Fibroblast of lung (primary cell): ENCODE measurements around the gene SORL1. TPM values are rescaled to one million over a fixed set of nuclear protein-coding genes. Genes with fewer than 3 reads are reported as not detected.
"Not testable (repeated sequence)": the region's sequence is repeated elsewhere in the genome, so short reads cannot be mapped to it uniquely, and the experiment has no call there.

ENCODE experiments used
- DNase-seq, 2 donors: peaks; one replicate each; pipeline versions ENCODE4 v3.0.0 to v3.0.0-alpha.2; 2010; ENCODE audit warnings: low read depth in 2 of 2
- H2AFZ ChIP-seq: 2 replicates; pipeline ENCODE4 v1.5.1; 2012; ENCODE audit warnings: low read length, control low read depth, inconsistent platforms
- H3K27ac ChIP-seq: 2 replicates; pipeline ENCODE4 v1.5.1; 2011; ENCODE audit warnings: low read length, control low read depth; ENCODE audit not compliant: insufficient read depth
- H3K27me3 ChIP-seq: 2 replicates; pipeline ENCODE4 v1.5.1; 2011; ENCODE audit warnings: mild to moderate bottlenecking, low read length; ENCODE audit not compliant: control insufficient read depth, insufficient read depth
- H3K36me3 ChIP-seq: 2 replicates; pipeline ENCODE4 v1.5.1; 2011; ENCODE audit warnings: low read length; ENCODE audit not compliant: control insufficient read depth, insufficient read depth
- H3K4me1 ChIP-seq: 2 replicates; pipeline ENCODE4 v1.5.1; 2011; ENCODE audit warnings: low read length; ENCODE audit not compliant: control insufficient read depth, insufficient read depth; ENCODE audit errors: extremely low read depth
- H3K4me2 ChIP-seq: 2 replicates; pipeline ENCODE4 v1.5.1; 2011; ENCODE audit warnings: low read length, control low read depth; ENCODE audit not compliant: insufficient read depth; ENCODE audit errors: extremely low read depth
- H3K4me3 ChIP-seq, 4 experiments: fragments of 200-600 bp in 1 of 4; sonication (generic) in 1 of 4; replicated peaks in 1 of 4; 2 replicates each; pipeline ENCODE4 v1.5.1; 2011 to 2016; ENCODE audit warnings: low read length in 4 of 4, low read depth in 3 of 4, mild to moderate bottlenecking in 3 of 4, control low read depth in 2 of 4, inconsistent platforms in 1 of 4, mixed read lengths in 1 of 4; ENCODE audit not compliant: insufficient read depth in 1 of 4; ENCODE audit errors: control extremely low read depth in 1 of 4
- H3K79me2 ChIP-seq: 2 replicates; pipeline ENCODE4 v1.5.1; 2012; ENCODE audit warnings: mild to moderate bottlenecking, low read length, inconsistent platforms; ENCODE audit not compliant: control insufficient read depth, insufficient read depth
- H3K9ac ChIP-seq: 2 replicates; pipeline ENCODE4 v1.5.1; 2011; ENCODE audit warnings: mild to moderate bottlenecking, low read length, control low read depth; ENCODE audit not compliant: insufficient read depth
- H3K9me3 ChIP-seq: 2 replicates; pipeline ENCODE4 v1.5.1; 2012; ENCODE audit warnings: low read depth, low read length; ENCODE audit not compliant: control insufficient read depth, insufficient read depth
- H4K20me1 ChIP-seq: 2 replicates; pipeline ENCODE4 v1.5.1; 2011; ENCODE audit warnings: low read length; ENCODE audit not compliant: control insufficient read depth, insufficient read depth; ENCODE audit errors: extremely low read depth
- EZH2 ChIP-seq: IDR thresholded peaks from 2 replicates; pipeline ENCODE4 v1.5.1; 2012; ENCODE audit warnings: low read length, control low read depth, mild to moderate bottlenecking; ENCODE audit errors: missing control alignments
- polyA plus RNA-seq, 2 donors: library from polyadenylated mRNA; depleted of rRNA in 1 of 2; stranded (reverse) in 1 of 2; unstranded in 1 of 2; fragments of >200 nt; gene quantifications; 2 replicates each; pipeline ENCODE4 v1.2.1, GENCODE V29; 2011 to 2012; ENCODE audit warnings: missing spikeins in 1 of 2
- total RNA-seq: library from RNA; depleted of rRNA; stranded (reverse); fragments of >200 nt; gene quantifications from 2 replicates; pipeline ENCODE4 v1.2.1, GENCODE V29; 2014
- TF ChIP-seq, protein P1 (sequence below), 2 donors: IDR thresholded peaks in 1 of 2; conservative IDR thresholded peaks in 1 of 2; 1 replicate in 1 of 2; 2 replicates in 1 of 2; pipeline ENCODE4 v1.5.1; 2011 to 2012; ENCODE audit warnings: low read length in 2 of 2, control low read depth in 1 of 2, inconsistent platforms in 1 of 2, low read depth in 1 of 2, mild to moderate bottlenecking in 1 of 2

Gene SORL1
- total and polyA plus RNA-seq, 2 donors (not counting 1 experiment from before 2014, with no cell fraction given), result 0.58 to 10.9 TPM

- Histone ChIP-seq H3K4me3 (no peak overlapping the region), H3K27ac (no peak overlapping the region), H3K4me1 (no peaks in the 10 kb centered on the region), H3K27me3 (no peaks in the 10 kb centered on the region), H3K4me2 (no peak overlapping the region), H3K9ac (no peak overlapping the region), H2AFZ (no peak overlapping the region), H3K36me3 (no peaks in the 10 kb centered on the region), H3K79me2 (no peaks in the 10 kb centered on the region), H4K20me1 (no peaks in the 10 kb centered on the region), H3K9me3 (no peaks in the 10 kb centered on the region)
- no peak for DNase-seq
- TF ChIP-seq EZH2, result no peak
- TF ChIP-seq, protein P1, sequence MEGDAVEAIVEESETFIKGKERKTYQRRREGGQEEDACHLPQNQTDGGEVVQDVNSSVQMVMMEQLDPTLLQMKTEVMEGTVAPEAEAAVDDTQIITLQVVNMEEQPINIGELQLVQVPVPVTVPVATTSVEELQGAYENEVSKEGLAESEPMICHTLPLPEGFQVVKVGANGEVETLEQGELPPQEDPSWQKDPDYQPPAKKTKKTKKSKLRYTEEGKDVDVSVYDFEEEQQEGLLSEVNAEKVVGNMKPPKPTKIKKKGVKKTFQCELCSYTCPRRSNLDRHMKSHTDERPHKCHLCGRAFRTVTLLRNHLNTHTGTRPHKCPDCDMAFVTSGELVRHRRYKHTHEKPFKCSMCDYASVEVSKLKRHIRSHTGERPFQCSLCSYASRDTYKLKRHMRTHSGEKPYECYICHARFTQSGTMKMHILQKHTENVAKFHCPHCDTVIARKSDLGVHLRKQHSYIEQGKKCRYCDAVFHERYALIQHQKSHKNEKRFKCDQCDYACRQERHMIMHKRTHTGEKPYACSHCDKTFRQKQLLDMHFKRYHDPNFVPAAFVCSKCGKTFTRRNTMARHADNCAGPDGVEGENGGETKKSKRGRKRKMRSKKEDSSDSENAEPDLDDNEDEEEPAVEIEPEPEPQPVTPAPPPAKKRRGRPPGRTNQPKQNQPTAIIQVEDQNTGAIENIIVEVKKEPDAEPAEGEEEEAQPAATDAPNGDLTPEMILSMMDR (conservative IDR thresholded peaks at IDR 0.05 in 1 of 2, IDR thresholded peaks at IDR 0.05 in 1 of 2; ENCODE audit: low read depth in 1 of 2, low read length in 2 of 2), result no peak
Measured at GRCh38 chr11:121500717-121501116, 48.6 kb downstream of the SORL1 start.

DNA sequence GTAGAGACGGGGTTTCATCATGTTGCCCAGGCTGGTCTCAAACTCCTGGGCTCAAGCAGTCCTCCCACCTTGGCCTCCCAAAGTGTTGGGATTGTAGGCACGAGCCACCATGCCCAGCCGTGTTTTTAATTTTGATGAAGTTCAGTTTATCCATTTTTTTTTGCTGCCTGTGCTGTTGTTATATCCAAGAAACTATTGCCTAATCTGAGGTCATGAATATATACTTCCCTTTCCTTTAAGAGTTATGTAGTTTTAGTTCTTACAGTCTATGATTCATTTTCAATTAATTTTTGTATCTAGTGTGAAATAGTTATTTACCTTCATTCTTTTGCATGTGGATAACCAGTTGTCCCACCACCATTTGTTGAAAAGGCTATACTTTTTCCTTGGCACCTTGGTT lies 50.9 kb downstream of the SORL1 start:
- Histone ChIP-seq H3K4me3 (no peak overlapping the region), H3K79me2 (no peaks in the 10 kb centered on the region), H3K4me1 (no peaks in the 10 kb centered on the region), H4K20me1 (no peaks in the 10 kb centered on the region), H3K4me2 (no peak overlapping the region), H3K27ac (no peak overlapping the region), H3K27me3 (no peaks in the 10 kb centered on the region), H2AFZ (no peak overlapping the region), H3K9ac (no peak overlapping the region), H3K36me3 (no peaks in the 10 kb centered on the region), H3K9me3 (no peaks in the 10 kb centered on the region)
- no peak for TF ChIP-seq EZH2
- TF ChIP-seq, protein P1 (conservative IDR thresholded peaks at IDR 0.05 in 1 of 2, IDR thresholded peaks at IDR 0.05 in 1 of 2; ENCODE audit: low read depth in 1 of 2, low read length in 2 of 2), result no peak
- DNase-seq, result peak in 1 of 2 donors; percentile 2

DNA sequence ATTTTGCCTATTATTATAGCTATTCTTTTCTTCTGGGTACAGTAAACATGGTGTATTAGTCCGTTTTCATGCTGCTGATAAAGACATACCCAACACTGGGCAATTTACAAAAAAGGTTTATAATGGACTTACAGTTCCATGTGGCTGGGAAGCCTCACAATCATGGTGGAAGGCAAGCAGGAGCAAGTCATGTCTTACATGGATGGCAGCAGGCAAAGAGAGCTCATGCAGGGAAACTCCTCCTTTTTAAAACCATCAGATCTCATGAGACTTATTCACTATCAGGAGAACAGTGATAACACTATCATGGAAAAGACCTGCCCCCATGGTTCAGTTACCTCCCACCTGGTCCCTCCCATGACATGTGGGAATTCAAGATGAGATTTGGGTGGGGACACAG lies 54.1 kb downstream of the SORL1 start:
- H3K79me2 ChIP-seq, H2AFZ ChIP-seq, H3K36me3 ChIP-seq, H3K9me3 ChIP-seq, H3K4me3 ChIP-seq, H3K9ac ChIP-seq, H3K4me1 ChIP-seq, DNase-seq, H3K4me2 ChIP-seq, H4K20me1 ChIP-seq, H3K27me3 ChIP-seq, H3K27ac ChIP-seq: not testable (repeated sequence)
